HUES48 (cell line): ENCODE measurements around the gene TBC1D22A.

ENCODE experiments used
- H3K27ac ChIP-seq: one replicate; pipeline ENCODE4 v1.7.0; 2013; ENCODE audit warnings: low read depth, low read length, inconsistent platforms
- H3K27me3 ChIP-seq: 2 replicates; pipeline ENCODE4 v1.6.1; 2013; ENCODE audit warnings: mild to moderate bottlenecking, low read length; ENCODE audit not compliant: control insufficient read depth, insufficient read depth
- H3K36me3 ChIP-seq: 2 replicates; pipeline ENCODE4 v1.6.1; 2013; ENCODE audit warnings: low read length; ENCODE audit not compliant: control insufficient read depth, insufficient read depth
- H3K4me1 ChIP-seq: 2 replicates; pipeline ENCODE4 v1.6.1; 2013; ENCODE audit warnings: mild to moderate bottlenecking, low read length; ENCODE audit not compliant: control insufficient read depth, insufficient read depth
- H3K4me3 ChIP-seq: 2 replicates; pipeline ENCODE4 v1.5.1; 2013; ENCODE audit warnings: mild to moderate bottlenecking, low read depth, low read length
- H3K9ac ChIP-seq: 2 replicates; pipeline ENCODE4 v1.6.1; 2013; ENCODE audit warnings: mild to moderate bottlenecking, low read depth, low read length, moderate library complexity
- H3K9me3 ChIP-seq: 2 replicates; pipeline ENCODE4 v1.6.1; 2013; ENCODE audit warnings: low read length; ENCODE audit not compliant: control insufficient read depth, insufficient read depth

The TBC1D22A gene

GRCh38 chr22:47192651-47193437 is 430.4 kb downstream of the TBC1D22A start:
- Histone ChIP-seq H3K36me3 (no peaks in the 10 kb centered on the region), H3K9me3 (peaks cover 81% of the 10 kb centered on the region), H3K27ac (no peak overlapping the region), H3K9ac (no peak overlapping the region), H3K27me3 (no peaks in the 10 kb centered on the region), H3K4me3 (no peak overlapping the region), H3K4me1 (no peaks in the 10 kb centered on the region)

GRCh38 chr22:47193606-47194329 is 431.3 kb downstream of the TBC1D22A start:
- no peaks in the 10 kb centered on the region for H3K4me1 ChIP-seq
- H3K27me3 ChIP-seq, result no peaks in the 10 kb centered on the region
- H3K4me3 ChIP-seq, result no peak overlapping the region
- no peaks in the 10 kb centered on the region for H3K36me3 ChIP-seq
- H3K9ac ChIP-seq, result no peak overlapping the region
- peaks cover 80% of the 10 kb centered on the region for H3K9me3 ChIP-seq
- H3K27ac ChIP-seq, result no peak overlapping the region

- Histone ChIP-seq H3K4me3 (no peak overlapping the region), H3K9me3 (peaks cover 82% of the 10 kb centered on the region), H3K9ac (no peak overlapping the region), H3K27me3 (no peaks in the 10 kb centered on the region), H3K36me3 (no peaks in the 10 kb centered on the region), H3K27ac (no peak overlapping the region), H3K4me1 (no peaks in the 10 kb centered on the region)
Measured at GRCh38 chr22:47194476-47195155, 432.2 kb downstream of the TBC1D22A start.

GRCh38 chr22:47195156-47195483 is 432.7 kb downstream of the TBC1D22A start:
- H3K9me3 ChIP-seq, result peaks cover 86% of the 10 kb centered on the region
- no peaks in the 10 kb centered on the region for H3K4me1 ChIP-seq
- H3K27me3 ChIP-seq, result no peaks in the 10 kb centered on the region
- no peak overlapping the region for H3K4me3 ChIP-seq
- H3K36me3 ChIP-seq, result no peaks in the 10 kb centered on the region
- H3K9ac ChIP-seq, result no peak overlapping the region
- H3K27ac ChIP-seq, result no peak overlapping the region

- Histone ChIP-seq H3K9me3 (peaks cover 89% of the 10 kb centered on the region), H3K27ac (no peak overlapping the region), H3K27me3 (no peaks in the 10 kb centered on the region), H3K4me1 (no peaks in the 10 kb centered on the region), H3K9ac (no peak overlapping the region), H3K4me3 (no peak overlapping the region), H3K36me3 (no peaks in the 10 kb centered on the region)
Measured at GRCh38 chr22:47195484-47196165, 433.2 kb downstream of the TBC1D22A start.

GRCh38 chr22:47196166-47196849 is 433.9 kb downstream of the TBC1D22A start:
- Histone ChIP-seq H3K4me1 (no peaks in the 10 kb centered on the region), H3K4me3 (no peak overlapping the region), H3K27ac (no peak overlapping the region), H3K27me3 (no peaks in the 10 kb centered on the region), H3K9me3 (peaks cover 89% of the 10 kb centered on the region), H3K36me3 (no peaks in the 10 kb centered on the region), H3K9ac (no peak overlapping the region)

- Histone ChIP-seq H3K27me3 (no peaks in the 10 kb centered on the region), H3K9me3 (peaks cover 92% of the 10 kb centered on the region), H3K4me1 (no peaks in the 10 kb centered on the region), H3K27ac (no peak overlapping the region), H3K4me3 (no peak overlapping the region), H3K9ac (no peak overlapping the region), H3K36me3 (no peaks in the 10 kb centered on the region)
Measured at GRCh38 chr22:47196881-47197772, 434.7 kb downstream of the TBC1D22A start.

GRCh38 chr22:47197773-47198500 is 435.5 kb downstream of the TBC1D22A start:
- Histone ChIP-seq H3K9me3 (peaks cover 91% of the 10 kb centered on the region), H3K4me3 (no peak overlapping the region), H3K27ac (no peak overlapping the region), H3K27me3 (no peaks in the 10 kb centered on the region), H3K36me3 (no peaks in the 10 kb centered on the region), H3K9ac (no peak overlapping the region), H3K4me1 (no peaks in the 10 kb centered on the region)

GRCh38 chr22:47198801-47199251 is 436.4 kb downstream of the TBC1D22A start:
- H3K27ac ChIP-seq, result no peak overlapping the region
- H3K36me3 ChIP-seq, result no peaks in the 10 kb centered on the region
- no peaks in the 10 kb centered on the region for H3K4me1 ChIP-seq
- H3K9me3 ChIP-seq, result peaks cover 94% of the 10 kb centered on the region
- no peaks in the 10 kb centered on the region for H3K27me3 ChIP-seq
- H3K9ac ChIP-seq, result no peak overlapping the region
- no peak overlapping the region for H3K4me3 ChIP-seq
